Activated T-helper 1 cell treated with Interleukin-2 at 50 U/mL for 16 hours (primary cell): ENCODE measurements around the gene VIL1.

Source experiments
- DNase-seq: peaks from one replicate; pipeline ENCODE4 v3.0.0-alpha.2; 2020; ENCODE audit warnings: low read depth

The VIL1 gene

GRCh38 chr2:218444692-218445357 is 25.9 kb downstream of the VIL1 start:
- no peak for DNase-seq

GRCh38 chr2:218445602-218446001 is 26.7 kb downstream of the VIL1 start:
- no peak for DNase-seq

- no peak for DNase-seq
Measured at GRCh38 chr2:218446547-218446946, 27.6 kb downstream of the VIL1 start.

- no peak for DNase-seq
Measured at GRCh38 chr2:218447072-218447471, 28.1 kb downstream of the VIL1 start.

- no peak for DNase-seq
Measured at GRCh38 chr2:218448934-218449333, 30.0 kb downstream of the VIL1 start.

- DNase-seq, result no peak
Measured at GRCh38 chr2:218452079-218452478, 33.2 kb downstream of the VIL1 start.

- DNase-seq, result no peak
Measured at GRCh38 chr2:218456849-218457248, 37.9 kb downstream of the VIL1 start.

- DNase-seq, result no peak
Measured at GRCh38 chr2:218458598-218458997, 39.7 kb downstream of the VIL1 start.

- DNase-seq, result no peak
Measured at GRCh38 chr2:218465987-218466633, 47.2 kb downstream of the VIL1 start.

- no peak for DNase-seq
Measured at GRCh38 chr2:218470448-218470847, 51.5 kb downstream of the VIL1 start.

- no peak for DNase-seq
Measured at GRCh38 chr2:218471036-218471435, 52.1 kb downstream of the VIL1 start.

GRCh38 chr2:218471982-218472381 is 53.1 kb downstream of the VIL1 start:
- no peak for DNase-seq

GRCh38 chr2:218472988-218473387 is 54.1 kb downstream of the VIL1 start:
- DNase-seq, result no peak

- no peak for DNase-seq
Measured at GRCh38 chr2:218474527-218474926, 55.6 kb downstream of the VIL1 start.

GRCh38 chr2:218476676-218477075 is 57.8 kb downstream of the VIL1 start:
- no peak for DNase-seq

- no peak for DNase-seq
Measured at GRCh38 chr2:218477247-218477646, 58.3 kb downstream of the VIL1 start.

- DNase-seq, result no peak
Measured at GRCh38 chr2:218478544-218478943, 59.6 kb downstream of the VIL1 start.

GRCh38 chr2:218479595-218479994 is 60.7 kb downstream of the VIL1 start:
- no peak for DNase-seq

GRCh38 chr2:218482651-218483050 is 63.7 kb downstream of the VIL1 start:
- DNase-seq, result no peak

GRCh38 chr2:218485986-218486667 is 67.2 kb downstream of the VIL1 start:
- no peak for DNase-seq

- DNase-seq, result no peak
Measured at GRCh38 chr2:218500501-218501060, 81.7 kb downstream of the VIL1 start.

- no peak for DNase-seq
Measured at GRCh38 chr2:218501665-218502064, 82.7 kb downstream of the VIL1 start.
